ENCODE measurements around the gene RNF11. TPM values are rescaled to one million over a fixed set of nuclear protein-coding genes. Genes with fewer than 3 reads are reported as not detected.

The RNF11 gene
- total and polyA plus RNA-seq, 4 experiments from 2014 or later = 37.6 to 50.3 (median 42.1) TPM

DNA sequence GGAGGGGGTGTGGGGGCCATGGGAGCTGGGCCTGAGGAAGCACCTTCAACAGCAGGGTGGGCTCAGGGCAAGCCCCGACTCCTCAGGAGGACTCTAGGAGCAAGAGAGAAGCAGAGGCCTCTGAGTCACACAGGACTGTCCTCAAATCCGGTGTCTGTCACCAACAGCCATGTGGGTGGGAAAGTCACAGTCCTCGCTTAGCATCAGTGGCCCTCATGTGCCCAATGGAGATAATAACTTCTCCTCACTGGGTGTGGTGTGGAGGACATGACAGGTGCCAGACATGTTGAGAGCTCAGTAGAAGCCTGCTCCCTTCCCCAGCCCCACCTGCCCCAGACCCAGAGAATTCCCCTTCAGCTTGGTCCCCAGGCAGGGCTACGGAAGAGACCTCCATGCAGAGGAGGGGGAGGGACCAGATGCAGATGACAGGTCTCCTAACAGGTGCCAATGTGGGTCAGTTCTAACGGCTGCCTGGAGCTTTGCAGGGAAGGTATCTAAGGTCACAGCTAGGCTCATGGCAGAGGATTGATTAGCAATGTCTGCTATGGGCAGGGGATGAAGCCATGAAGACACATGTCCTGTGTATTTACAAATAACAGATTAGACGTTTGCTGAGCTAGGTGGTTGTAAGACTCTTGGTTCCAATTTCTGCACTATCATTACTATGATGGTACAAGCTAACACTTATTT, 64.1 kb downstream of the RNF11 start:
- Mint-ChIP-seq H3K27ac (peak overlapping the region in 1 of 7 donors; percentile 29), H3K4me1 (peaks cover 6 to 29% (median 13%) of the 10 kb centered on the region in 4 donors), H3K27me3 (no peaks in the 10 kb centered on the region), H3K4me3 (no peak overlapping the region), H3K9me3 (no peaks in the 10 kb centered on the region), H3K36me3 (no peaks in the 10 kb centered on the region)
- no peak overlapping the region for H3K4me3 ChIP-seq (ENCODE audit: low read length in 2 of 2)
- no peak overlapping the region for H3K27ac ChIP-seq (ENCODE audit: low read depth, low read length)
- intact Hi-C loops (cut with micrococcal nuclease) = loop anchor here (5.0 kb wide), 1 partner anchor 108 kb away; no protein-coding TSS in a partner anchor
- no peak for DNase-seq
- no peaks in the 10 kb centered on the region for H3K36me3 ChIP-seq (ENCODE audit: insufficient read depth, low read length)
- H3K27me3 ChIP-seq (ENCODE audit: insufficient read depth, low read length) = no peaks in the 10 kb centered on the region
- H3K4me1 ChIP-seq (ENCODE audit: insufficient read depth, low read length) = peaks cover 12% of the 10 kb centered on the region
- ChIA-PET CTCF (ENCODE audit: partially characterized antibody) (no interaction called here), POLR2A (ENCODE audit: partially characterized antibody) (no interaction called here)
- no peaks in the 10 kb centered on the region for H3K9me3 ChIP-seq (ENCODE audit: control insufficient read depth in 1 of 2, low read length in 2 of 2)

DNA sequence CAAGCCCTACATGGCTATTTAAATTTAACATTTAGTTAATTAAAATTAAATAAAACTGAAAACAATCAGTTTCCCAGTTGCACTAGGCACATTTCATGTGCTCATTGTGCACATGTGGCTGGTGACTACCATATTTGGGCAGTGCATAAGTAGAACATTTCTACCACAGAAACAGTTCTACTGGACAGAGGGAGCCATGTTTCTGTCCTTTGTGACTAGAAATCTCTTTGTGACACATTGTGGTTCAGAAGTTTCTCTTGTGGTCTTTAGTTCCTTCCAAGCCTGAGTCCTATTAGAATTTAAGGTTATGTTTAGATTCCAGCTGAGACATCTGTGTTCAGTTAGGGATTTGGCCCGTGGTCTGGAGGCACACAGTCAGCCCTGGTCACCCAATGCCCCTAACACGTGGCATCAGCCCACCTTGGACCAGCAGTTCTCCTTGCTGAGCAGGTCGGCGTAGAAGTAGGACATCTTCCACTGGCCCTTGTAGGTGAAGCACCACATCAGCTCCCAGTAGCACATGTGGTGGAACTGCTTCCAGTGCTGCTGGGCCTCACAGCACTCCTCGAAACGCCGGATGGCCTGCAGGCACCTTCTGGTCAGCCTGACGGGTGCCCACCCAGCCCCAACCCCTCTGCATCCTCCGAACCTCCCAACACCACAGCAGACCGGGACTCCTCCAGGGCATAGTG, 65.2 kb downstream of the RNF11 start:
- no peak overlapping the region for H3K27ac Mint-ChIP-seq
- H3K4me1 Mint-ChIP-seq = peaks cover 6 to 20% (median 10%) of the 10 kb centered on the region in 4 donors
- Histone ChIP-seq H3K9me3 (ENCODE audit: control insufficient read depth in 1 of 2, low read length in 2 of 2) (no peaks in the 10 kb centered on the region), H3K36me3 (ENCODE audit: insufficient read depth, low read length) (no peaks in the 10 kb centered on the region), H3K4me3 (ENCODE audit: low read length in 2 of 2) (no peak overlapping the region), H3K27me3 (ENCODE audit: insufficient read depth, low read length) (no peaks in the 10 kb centered on the region), H3K4me1 (ENCODE audit: insufficient read depth, low read length) (peaks cover 10% of the 10 kb centered on the region), H3K27ac (ENCODE audit: low read depth, low read length) (no peak overlapping the region)
- no peaks in the 10 kb centered on the region for H3K27me3 Mint-ChIP-seq
- no peak for DNase-seq
- no peaks in the 10 kb centered on the region for H3K36me3 Mint-ChIP-seq
- intact Hi-C loops (cut with micrococcal nuclease) = no loop called here
- H3K4me3 Mint-ChIP-seq = no peak overlapping the region
- ChIA-PET CTCF (ENCODE audit: partially characterized antibody) (no interaction called here), POLR2A (ENCODE audit: partially characterized antibody) (no interaction called here)
- no peaks in the 10 kb centered on the region for H3K9me3 Mint-ChIP-seq

DNA sequence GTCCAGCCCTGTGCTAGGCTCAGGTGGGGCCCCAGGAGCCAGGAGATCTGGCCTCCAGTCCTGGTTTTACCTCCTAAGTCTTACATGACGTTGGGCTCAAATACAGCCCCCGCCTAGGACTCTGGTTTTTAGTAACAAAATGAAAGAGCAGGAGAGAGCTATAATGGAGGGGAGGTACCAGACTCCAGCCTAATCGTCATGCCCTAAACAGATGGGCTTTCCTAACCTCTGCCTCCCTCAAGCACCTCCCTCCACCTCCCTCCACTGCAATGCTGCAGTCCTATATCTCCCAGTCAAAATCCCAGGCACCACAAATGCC, 65.7 kb downstream of the RNF11 start:
- H3K27me3 Mint-ChIP-seq = no peaks in the 10 kb centered on the region
- H3K27ac ChIP-seq (ENCODE audit: low read depth, low read length) = no peak overlapping the region
- no peaks in the 10 kb centered on the region for H3K9me3 ChIP-seq (ENCODE audit: control insufficient read depth in 1 of 2, low read length in 2 of 2)
- H3K36me3 Mint-ChIP-seq = no peaks in the 10 kb centered on the region
- peaks cover 5% of the 10 kb centered on the region for H3K4me1 ChIP-seq (ENCODE audit: insufficient read depth, low read length)
- H3K4me3 ChIP-seq (ENCODE audit: low read length in 2 of 2) = no peak overlapping the region
- H3K36me3 ChIP-seq (ENCODE audit: insufficient read depth, low read length) = no peaks in the 10 kb centered on the region
- H3K9me3 Mint-ChIP-seq = no peaks in the 10 kb centered on the region
- H3K4me3 Mint-ChIP-seq = no peak overlapping the region
- H3K27ac Mint-ChIP-seq = no peak overlapping the region
- no peaks in the 10 kb centered on the region for H3K27me3 ChIP-seq (ENCODE audit: insufficient read depth, low read length)
- H3K4me1 Mint-ChIP-seq = peaks cover 6 to 16% (median 10%) of the 10 kb centered on the region in 4 donors
- POLR2A ChIA-PET (ENCODE audit: partially characterized antibody) = no interaction called here
- DNase-seq = no peak
- intact Hi-C loops (cut with micrococcal nuclease) = no loop called here
- CTCF ChIA-PET (ENCODE audit: partially characterized antibody) = no interaction called here

DNA sequence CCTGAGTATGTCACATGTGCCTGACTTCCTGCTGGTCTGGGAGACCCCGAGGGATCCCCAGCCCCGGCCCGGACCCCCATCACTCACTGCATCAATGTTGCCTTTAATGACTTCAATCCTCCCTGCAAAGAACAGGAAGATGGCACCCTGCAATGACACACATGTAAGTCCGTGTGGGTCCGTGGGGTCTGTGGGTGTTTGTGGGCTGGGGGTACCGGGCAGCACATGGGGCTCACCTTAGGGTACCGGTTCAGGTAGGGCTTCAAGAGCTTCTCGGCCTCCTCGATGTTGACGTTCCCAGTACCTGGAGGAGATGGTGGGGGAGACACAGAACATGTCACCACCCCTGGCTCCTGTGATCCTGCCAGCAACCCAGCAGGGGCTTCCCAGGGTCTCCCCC, 66.2 kb downstream of the RNF11 start:
- Histone ChIP-seq H3K36me3 (ENCODE audit: insufficient read depth, low read length) (no peaks in the 10 kb centered on the region), H3K27me3 (ENCODE audit: insufficient read depth, low read length) (no peaks in the 10 kb centered on the region), H3K4me3 (ENCODE audit: low read length in 2 of 2) (no peak overlapping the region), H3K9me3 (ENCODE audit: control insufficient read depth in 1 of 2, low read length in 2 of 2) (no peaks in the 10 kb centered on the region), H3K27ac (ENCODE audit: low read depth, low read length) (no peak overlapping the region), H3K4me1 (ENCODE audit: insufficient read depth, low read length) (peaks cover under 1% of the 10 kb centered on the region)
- no peak overlapping the region for H3K27ac Mint-ChIP-seq
- intact Hi-C loops (cut with micrococcal nuclease) = no loop called here
- H3K4me3 Mint-ChIP-seq = no peak overlapping the region
- H3K4me1 Mint-ChIP-seq = peaks cover 6 to 13% (median 7%) of the 10 kb centered on the region in 4 donors
- no peak for DNase-seq
- no peaks in the 10 kb centered on the region for H3K27me3 Mint-ChIP-seq
- CTCF ChIA-PET (ENCODE audit: partially characterized antibody) = no interaction called here
- no peaks in the 10 kb centered on the region for H3K9me3 Mint-ChIP-seq
- no peaks in the 10 kb centered on the region for H3K36me3 Mint-ChIP-seq
- POLR2A ChIA-PET (ENCODE audit: partially characterized antibody) = no interaction called here

DNA sequence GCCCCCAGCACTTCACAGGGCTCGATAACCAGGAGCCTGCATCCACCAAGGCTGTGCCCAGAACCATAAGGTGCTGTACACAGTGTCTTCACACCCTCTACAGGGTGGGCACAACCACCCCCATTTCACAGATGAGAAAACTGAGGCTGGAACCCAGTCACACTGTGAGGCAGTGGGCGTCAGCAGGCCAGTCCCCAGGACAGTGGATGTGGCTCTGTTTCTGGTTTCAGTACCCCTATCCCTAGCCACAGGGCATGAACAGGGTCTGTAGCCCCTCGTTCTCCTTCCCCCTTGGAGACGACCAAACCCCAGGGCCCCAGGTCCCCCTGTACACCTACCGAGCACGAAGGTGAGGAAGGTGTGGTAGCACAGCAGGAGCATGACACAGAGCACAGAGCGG, 66.7 kb downstream of the RNF11 start:
- Histone ChIP-seq H3K27me3 (ENCODE audit: insufficient read depth, low read length) (no peaks in the 10 kb centered on the region), H3K27ac (ENCODE audit: low read depth, low read length) (no peak overlapping the region), H3K9me3 (ENCODE audit: control insufficient read depth in 1 of 2, low read length in 2 of 2) (no peaks in the 10 kb centered on the region), H3K4me3 (ENCODE audit: low read length in 2 of 2) (no peak overlapping the region), H3K4me1 (ENCODE audit: insufficient read depth, low read length) (no peaks in the 10 kb centered on the region), H3K36me3 (ENCODE audit: insufficient read depth, low read length) (no peaks in the 10 kb centered on the region)
- ChIA-PET POLR2A (ENCODE audit: partially characterized antibody) (no interaction called here), CTCF (ENCODE audit: partially characterized antibody) (no interaction called here)
- no peaks in the 10 kb centered on the region for H3K9me3 Mint-ChIP-seq
- no peak overlapping the region for H3K27ac Mint-ChIP-seq
- intact Hi-C loops (cut with micrococcal nuclease) = no loop called here
- H3K4me1 Mint-ChIP-seq = peaks cover 2 to 8% (median 4%) of the 10 kb centered on the region in 4 donors
- H3K4me3 Mint-ChIP-seq = no peak overlapping the region
- H3K27me3 Mint-ChIP-seq = no peaks in the 10 kb centered on the region
- no peak for DNase-seq
- no peaks in the 10 kb centered on the region for H3K36me3 Mint-ChIP-seq

DNA sequence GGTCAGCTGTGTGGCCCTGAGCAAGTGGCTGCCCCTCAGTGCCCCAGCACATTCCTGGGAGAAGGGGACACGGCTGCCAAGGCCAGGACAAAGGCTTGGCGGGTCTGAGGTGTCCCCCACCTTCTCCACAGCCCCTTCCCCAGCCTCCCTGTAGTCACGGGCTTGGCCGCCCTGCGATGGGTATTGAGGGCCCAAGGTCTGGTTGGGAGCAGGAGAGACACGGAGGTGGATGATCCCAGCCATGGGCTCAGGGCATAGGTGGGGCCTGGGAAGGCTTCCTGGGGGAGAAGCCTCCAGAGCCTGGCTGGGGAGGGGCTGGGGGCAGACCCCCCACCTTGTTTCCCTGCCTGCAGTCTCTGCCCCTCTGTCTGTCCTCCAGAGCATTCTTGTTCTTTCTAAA, 67.2 kb downstream of the RNF11 start:
- Histone ChIP-seq H3K36me3 (ENCODE audit: insufficient read depth, low read length) (no peaks in the 10 kb centered on the region), H3K4me3 (ENCODE audit: low read length in 2 of 2) (no peak overlapping the region), H3K27me3 (ENCODE audit: insufficient read depth, low read length) (no peaks in the 10 kb centered on the region), H3K4me1 (ENCODE audit: insufficient read depth, low read length) (no peaks in the 10 kb centered on the region), H3K9me3 (ENCODE audit: control insufficient read depth in 1 of 2, low read length in 2 of 2) (no peaks in the 10 kb centered on the region), H3K27ac (ENCODE audit: low read depth, low read length) (no peak overlapping the region)
- no peaks in the 10 kb centered on the region for H3K9me3 Mint-ChIP-seq
- CTCF ChIA-PET (ENCODE audit: partially characterized antibody) = no interaction called here
- H3K4me3 Mint-ChIP-seq = no peak overlapping the region
- no peaks in the 10 kb centered on the region for H3K27me3 Mint-ChIP-seq
- intact Hi-C loops (cut with micrococcal nuclease) = no loop called here
- POLR2A ChIA-PET (ENCODE audit: partially characterized antibody) = no interaction called here
- DNase-seq = no peak
- H3K36me3 Mint-ChIP-seq = no peaks in the 10 kb centered on the region
- peaks cover 0 to 3% (median 2%) of the 10 kb centered on the region in 4 donors for H3K4me1 Mint-ChIP-seq
- H3K27ac Mint-ChIP-seq = peak overlapping the region in 1 of 7 donors; percentile 52

DNA sequence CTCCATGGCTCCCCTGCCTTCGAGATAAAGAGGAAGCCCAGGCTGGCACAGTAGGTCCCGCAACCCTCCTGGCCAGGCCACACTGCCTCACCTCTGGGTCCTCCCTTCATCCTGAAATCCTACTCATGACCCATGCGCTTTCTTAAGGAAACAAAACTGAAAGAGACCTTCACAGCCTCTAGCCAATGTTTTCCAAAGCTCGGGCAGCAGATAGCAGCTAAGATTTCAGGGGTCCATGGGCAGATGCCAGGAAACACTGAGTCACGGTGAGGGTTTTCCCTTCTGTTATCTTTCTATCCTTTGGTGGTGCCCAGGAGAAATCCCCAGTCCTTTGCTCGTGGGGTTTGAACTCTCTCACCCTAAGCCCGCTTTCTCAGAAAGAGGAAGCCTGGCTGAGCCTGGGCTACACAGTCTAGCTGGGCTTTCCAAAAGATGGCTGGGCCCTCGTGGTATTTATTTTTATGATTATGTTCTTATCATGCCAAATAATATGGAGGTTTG, 67.7 kb downstream of the RNF11 start:
- Mint-ChIP-seq H3K4me3 (no peak overlapping the region), H3K27me3 (no peaks in the 10 kb centered on the region), H3K4me1 (peaks cover 0 to 2% (median under 1%) of the 10 kb centered on the region in 4 donors), H3K36me3 (no peaks in the 10 kb centered on the region), H3K9me3 (no peaks in the 10 kb centered on the region), H3K27ac (peak overlapping the region in 3 of 7 donors; percentile 19 to 53 (median 52))
- ChIA-PET POLR2A (ENCODE audit: partially characterized antibody) (no interaction called here), CTCF (ENCODE audit: partially characterized antibody) (no interaction called here)
- no peak for DNase-seq
- Histone ChIP-seq H3K9me3 (ENCODE audit: control insufficient read depth in 1 of 2, low read length in 2 of 2) (no peaks in the 10 kb centered on the region), H3K27me3 (ENCODE audit: insufficient read depth, low read length) (no peaks in the 10 kb centered on the region), H3K4me1 (ENCODE audit: insufficient read depth, low read length) (no peaks in the 10 kb centered on the region), H3K4me3 (ENCODE audit: low read length in 2 of 2) (no peak overlapping the region), H3K27ac (ENCODE audit: low read depth, low read length) (no peak overlapping the region), H3K36me3 (ENCODE audit: insufficient read depth, low read length) (no peaks in the 10 kb centered on the region)
- intact Hi-C loops (cut with micrococcal nuclease) = no loop called here
